Measurements from ENCODE around the gene ITGAD. TPM values are rescaled to one million over a fixed set of nuclear protein-coding genes. Genes with fewer than 3 reads are reported as not detected.

ITGAD gene
- 0.05 and 0.07 TPM in 2 replicates for total RNA-seq

DNA sequence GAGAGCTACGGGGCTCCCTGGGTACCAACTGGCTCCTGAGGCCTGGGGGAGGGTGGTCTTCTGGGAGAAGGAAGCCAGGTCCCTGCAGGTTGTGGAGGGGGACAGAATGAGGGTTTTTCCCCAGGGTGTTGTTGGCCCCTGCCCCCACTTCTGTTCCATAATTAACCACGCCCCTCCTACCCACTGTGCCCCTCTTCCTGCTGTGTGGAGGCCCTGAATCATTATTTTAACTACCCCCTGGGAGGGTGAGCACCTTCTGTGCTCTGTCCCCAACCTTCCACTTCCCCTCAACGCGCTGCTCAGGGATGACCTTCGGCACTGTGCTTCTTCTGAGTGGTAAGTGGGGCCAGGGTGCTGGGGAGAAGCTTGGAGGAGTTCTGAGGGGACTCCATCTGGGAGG, at the start of gene ITGAD:
Gene ITGAD (plus strand): TSS at position 280 of the 400 bp plus-strand sequence. CDS start 26 bp downstream, at position 306.
- ChIA-PET CTCF (no interaction called here), POLR2A (no interaction called here)
- H3K27ac Mint-ChIP-seq: no peak within 1 kb of the TSS
- TF ChIP-seq, protein P1, sequence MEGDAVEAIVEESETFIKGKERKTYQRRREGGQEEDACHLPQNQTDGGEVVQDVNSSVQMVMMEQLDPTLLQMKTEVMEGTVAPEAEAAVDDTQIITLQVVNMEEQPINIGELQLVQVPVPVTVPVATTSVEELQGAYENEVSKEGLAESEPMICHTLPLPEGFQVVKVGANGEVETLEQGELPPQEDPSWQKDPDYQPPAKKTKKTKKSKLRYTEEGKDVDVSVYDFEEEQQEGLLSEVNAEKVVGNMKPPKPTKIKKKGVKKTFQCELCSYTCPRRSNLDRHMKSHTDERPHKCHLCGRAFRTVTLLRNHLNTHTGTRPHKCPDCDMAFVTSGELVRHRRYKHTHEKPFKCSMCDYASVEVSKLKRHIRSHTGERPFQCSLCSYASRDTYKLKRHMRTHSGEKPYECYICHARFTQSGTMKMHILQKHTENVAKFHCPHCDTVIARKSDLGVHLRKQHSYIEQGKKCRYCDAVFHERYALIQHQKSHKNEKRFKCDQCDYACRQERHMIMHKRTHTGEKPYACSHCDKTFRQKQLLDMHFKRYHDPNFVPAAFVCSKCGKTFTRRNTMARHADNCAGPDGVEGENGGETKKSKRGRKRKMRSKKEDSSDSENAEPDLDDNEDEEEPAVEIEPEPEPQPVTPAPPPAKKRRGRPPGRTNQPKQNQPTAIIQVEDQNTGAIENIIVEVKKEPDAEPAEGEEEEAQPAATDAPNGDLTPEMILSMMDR (IDR thresholded peaks at IDR 0.05): no peak
- H3K9me3 Mint-ChIP-seq: no peaks in the 10 kb centered on the region
- intact Hi-C loops (cut with micrococcal nuclease): no loop called here
- H3K4me1 Mint-ChIP-seq: no peaks in the 10 kb centered on the region
- peaks cover 15% of the 10 kb centered on the region for H3K27me3 Mint-ChIP-seq
- DNase-seq: no peak
- peak; percentile 21 for ATAC-seq (ENCODE audit: low read depth)
- no peaks in the 10 kb centered on the region for H3K36me3 Mint-ChIP-seq (ENCODE audit: low read depth)
- H3K4me3 Mint-ChIP-seq: no peak within 1 kb of the TSS

- DNase-seq (no peak), ATAC-seq (ENCODE audit: low read depth) (peak; percentile 14)
- no peaks in the 10 kb centered on the region for H3K9me3 Mint-ChIP-seq
- intact Hi-C loops (cut with micrococcal nuclease): no loop called here
- TF ChIP-seq, protein P1 (IDR thresholded peaks at IDR 0.05): no peak
- no peaks in the 10 kb centered on the region for H3K36me3 Mint-ChIP-seq (ENCODE audit: low read depth)
- ChIA-PET CTCF (interaction anchor here (1.0 kb wide), 1 partner anchor 38 kb away, joined by 3 read pairs; no protein-coding TSS in a partner anchor), POLR2A (interaction anchor here (0.6 to 1.4 kb wide), 4 partner anchors 161 to 596 kb away, joined by 3 to 7 read pairs (median 5); partner anchors contain the start of genes KAT8 and PHKG2)
- peak overlapping the region; percentile 47 for H3K27ac Mint-ChIP-seq
- H3K4me3 Mint-ChIP-seq: peak overlapping the region; percentile 32
- H3K4me1 Mint-ChIP-seq: peaks cover 33% of the 10 kb centered on the region
- no peaks in the 10 kb centered on the region for H3K27me3 Mint-ChIP-seq
Measured at GRCh38 chr16:31344712-31345111, 48.4 kb upstream of the ITGAD start.

DNA sequence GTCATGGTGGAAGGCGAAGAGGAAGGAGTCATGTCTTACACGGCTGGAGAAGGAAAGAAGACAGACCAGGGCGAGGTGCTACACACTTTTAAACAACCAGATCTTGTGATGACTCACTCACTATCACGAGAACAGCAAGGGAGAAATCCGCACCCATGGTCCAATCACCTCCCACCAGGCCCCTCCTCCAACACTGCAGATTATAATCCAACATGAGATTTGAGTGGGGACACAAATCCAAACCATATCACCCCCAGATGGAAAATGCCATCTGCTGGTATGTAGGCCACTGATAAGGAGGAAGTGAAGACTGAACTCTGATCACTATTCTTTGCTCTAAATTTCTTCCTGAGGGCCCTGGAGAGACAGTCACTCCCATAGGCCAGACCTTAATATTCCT, 45.7 kb upstream of the ITGAD start:
- ChIA-PET CTCF (no interaction called here), POLR2A (interaction anchor here (0.6 kb wide), 1 partner anchor 22 kb away, joined by 3 read pairs; no protein-coding TSS in a partner anchor)
- no peak for DNase-seq
- no peak overlapping the region for H3K4me3 Mint-ChIP-seq
- H3K4me1 Mint-ChIP-seq: peaks cover 58% of the 10 kb centered on the region
- no peaks in the 10 kb centered on the region for H3K27me3 Mint-ChIP-seq
- ATAC-seq (ENCODE audit: low read depth): no peak
- no peaks in the 10 kb centered on the region for H3K36me3 Mint-ChIP-seq (ENCODE audit: low read depth)
- peak overlapping the region; percentile 65 for H3K27ac Mint-ChIP-seq
- TF ChIP-seq, protein P1 (IDR thresholded peaks at IDR 0.05): no peak
- H3K9me3 Mint-ChIP-seq: no peaks in the 10 kb centered on the region
- intact Hi-C loops (cut with micrococcal nuclease): no loop called here

DNA sequence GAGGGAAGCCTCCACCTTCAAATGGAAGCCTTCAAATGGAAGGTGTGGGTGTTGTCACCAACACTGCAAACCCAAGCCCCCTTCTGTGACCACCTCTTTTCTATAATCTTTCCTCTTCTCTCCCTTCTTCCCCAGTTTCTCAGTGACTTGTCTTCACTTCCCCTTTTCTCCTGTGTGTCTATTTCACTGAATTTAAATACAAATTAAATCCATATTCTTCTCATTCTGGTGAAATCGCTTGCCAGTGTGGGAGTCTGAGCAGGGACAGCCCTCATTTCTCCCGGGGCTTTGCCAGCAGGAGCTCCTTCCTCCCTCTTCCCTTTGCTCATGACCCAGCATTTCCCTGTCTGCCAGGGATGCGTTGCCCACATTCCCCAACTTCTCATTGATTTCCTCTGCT, 44.6 kb upstream of the ITGAD start:
- ATAC-seq (ENCODE audit: low read depth): no peak
- Mint-ChIP-seq H3K4me3 (no peak overlapping the region), H3K27me3 (no peaks in the 10 kb centered on the region), H3K36me3 (ENCODE audit: low read depth) (no peaks in the 10 kb centered on the region), H3K9me3 (no peaks in the 10 kb centered on the region), H3K27ac (peak overlapping the region; percentile 64), H3K4me1 (peaks cover 69% of the 10 kb centered on the region)
- ChIA-PET POLR2A (no interaction called here), CTCF (no interaction called here)
- TF ChIP-seq, protein P1 (IDR thresholded peaks at IDR 0.05): no peak
- DNase-seq: no peak
- intact Hi-C loops (cut with micrococcal nuclease): no loop called here

DNA sequence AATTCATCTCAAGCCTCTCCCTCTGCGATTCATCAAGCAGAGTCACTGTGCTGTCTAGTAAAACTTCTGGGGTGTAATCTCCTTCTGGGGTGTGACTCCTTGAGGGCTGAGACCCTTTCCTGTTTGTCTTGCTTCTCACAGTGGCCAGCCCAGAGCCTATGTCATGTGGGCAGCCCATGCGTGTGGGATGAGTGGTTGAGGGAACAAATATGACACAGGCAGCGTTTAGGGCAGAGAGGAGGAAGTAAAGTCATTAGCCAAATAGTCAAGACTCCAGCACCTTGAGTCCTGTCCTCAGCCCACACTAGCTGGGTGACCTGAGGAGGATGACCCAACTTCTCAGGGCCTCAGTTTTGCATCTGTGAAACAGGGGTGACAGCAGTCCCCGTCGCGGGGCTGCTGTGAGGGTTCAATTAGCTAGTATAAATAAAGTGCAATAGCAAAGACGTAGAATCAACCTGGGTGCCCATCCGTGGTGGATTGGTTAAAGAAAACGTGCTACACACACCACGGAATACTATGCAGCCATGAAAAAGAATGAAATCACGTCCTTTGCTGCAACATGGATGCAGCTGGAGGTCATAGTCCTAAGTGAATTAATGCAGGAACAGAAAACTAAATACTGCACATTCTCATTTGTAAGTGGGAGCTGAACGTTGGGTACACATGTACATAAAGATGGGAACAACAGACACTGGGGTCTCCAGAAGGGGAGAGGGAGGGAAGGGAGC, 42.7 kb upstream of the ITGAD start:
- no peak for DNase-seq
- Mint-ChIP-seq H3K4me3 (peak overlapping the region; percentile 70), H3K27me3 (no peaks in the 10 kb centered on the region), H3K27ac (peak overlapping the region; percentile 91), H3K4me1 (peaks cover 77% of the 10 kb centered on the region), H3K9me3 (no peaks in the 10 kb centered on the region), H3K36me3 (ENCODE audit: low read depth) (no peaks in the 10 kb centered on the region)
- ChIA-PET CTCF (interaction anchor here (1.1 kb wide), 1 partner anchor 17 kb away, joined by 3 read pairs; no protein-coding TSS in a partner anchor), POLR2A (interaction anchor here (1.0 to 3.7 kb wide), 3 partner anchors 144 to 171 kb away, joined by 5 to 38 read pairs (median 9); partner anchors contain the start of gene FUS)
- TF ChIP-seq, protein P1 (IDR thresholded peaks at IDR 0.05): no peak
- intact Hi-C loops (cut with micrococcal nuclease): loop anchor here (2.0 to 5.0 kb wide), 3 partner anchors 20 to 527 kb away; no protein-coding TSS in a partner anchor
- no peak for ATAC-seq (ENCODE audit: low read depth)

All from activated B cell treated with CpG ODN at 0.5 μM for 24 hours (primary cell).